Right atrium auricular region (tissue), 2 donors: ENCODE data around the gene ZNF148. TPM values are rescaled to one million over a fixed set of nuclear protein-coding genes. Genes with fewer than 3 reads are reported as not detected.

Source experiments
- DNase-seq: peaks from one replicate; pipeline ENCODE4 v3.0.0-alpha.2; 2019; ENCODE audit warnings: low spot score
- H3K27ac ChIP-seq, 2 donors: fragments of 200-600 bp; sonication (generic); 1 replicate in 1 of 2; 2 replicates in 1 of 2; pipeline ENCODE4 v1.5.1; 2016 to 2019
- H3K27me3 ChIP-seq, 2 donors: fragments of 200-600 bp; sonication (generic); one replicate each; pipeline versions ENCODE4 v1.5.1 to v1.6.0; 2017 to 2019
- H3K36me3 ChIP-seq: fragments of 200-600 bp; sonication (generic); one replicate; pipeline ENCODE4 v1.5.1; 2016
- H3K4me1 ChIP-seq, 2 donors: fragments of 200-600 bp; sonication (generic); one replicate each; pipeline versions ENCODE4 v1.5.1 to v1.6.0; 2017 to 2019
- H3K4me3 ChIP-seq, 2 donors: fragments of 200-600 bp; sonication (generic); 1 replicate in 1 of 2; 2 replicates in 1 of 2; pipeline ENCODE4 v1.5.1; 2017 to 2019; ENCODE audit warnings: mild to moderate bottlenecking in 1 of 2, moderate library complexity in 1 of 2
- H3K9me3 ChIP-seq, 2 donors: fragments of 200-600 bp; sonication (generic); one replicate each; pipeline ENCODE4 v1.5.1; 2019
- CTCF ChIP-seq, 2 donors: fragments of 200-600 bp; sonication (generic); IDR thresholded peaks; one replicate each; pipeline ENCODE4 v1.5.1; 2019; ENCODE audit warnings: antibody characterized with exemption in 2 of 2
- total RNA-seq, 2 donors: library from RNA; depleted of rRNA; stranded (reverse); fragments of >200 nt; gene quantifications; one replicate each; pipeline ENCODE4 v1.1.0, GENCODE V29; 2016

Gene ZNF148
- total RNA-seq, 2 donors from 2014 or later, result 21.3 to 24.3 TPM

GRCh38 chr3:125185805-125186204 lies 189.3 kb downstream of the ZNF148 start:
- no peak overlapping the region for H3K4me3 ChIP-seq
- DNase-seq, result no peak
- H3K27ac ChIP-seq, result no peak overlapping the region
- H3K4me1 ChIP-seq, result peaks cover 0 to 22% of the 10 kb centered on the region in 2 donors
- TF ChIP-seq CTCF (IDR thresholded peaks at IDR 0.05), result no peak
- no peaks in the 10 kb centered on the region for H3K9me3 ChIP-seq
- no peaks in the 10 kb centered on the region for H3K36me3 ChIP-seq
- H3K27me3 ChIP-seq, result no peaks in the 10 kb centered on the region

- Histone ChIP-seq H3K27ac (no peak overlapping the region), H3K36me3 (no peaks in the 10 kb centered on the region), H3K4me3 (no peak overlapping the region), H3K9me3 (no peaks in the 10 kb centered on the region), H3K27me3 (no peaks in the 10 kb centered on the region), H3K4me1 (no peaks in the 10 kb centered on the region)
- peak; percentile 23 for DNase-seq
- TF ChIP-seq CTCF (IDR thresholded peaks at IDR 0.05), result no peak
Measured at GRCh38 chr3:125179884-125180240, 195.3 kb downstream of the ZNF148 start.

DNA sequence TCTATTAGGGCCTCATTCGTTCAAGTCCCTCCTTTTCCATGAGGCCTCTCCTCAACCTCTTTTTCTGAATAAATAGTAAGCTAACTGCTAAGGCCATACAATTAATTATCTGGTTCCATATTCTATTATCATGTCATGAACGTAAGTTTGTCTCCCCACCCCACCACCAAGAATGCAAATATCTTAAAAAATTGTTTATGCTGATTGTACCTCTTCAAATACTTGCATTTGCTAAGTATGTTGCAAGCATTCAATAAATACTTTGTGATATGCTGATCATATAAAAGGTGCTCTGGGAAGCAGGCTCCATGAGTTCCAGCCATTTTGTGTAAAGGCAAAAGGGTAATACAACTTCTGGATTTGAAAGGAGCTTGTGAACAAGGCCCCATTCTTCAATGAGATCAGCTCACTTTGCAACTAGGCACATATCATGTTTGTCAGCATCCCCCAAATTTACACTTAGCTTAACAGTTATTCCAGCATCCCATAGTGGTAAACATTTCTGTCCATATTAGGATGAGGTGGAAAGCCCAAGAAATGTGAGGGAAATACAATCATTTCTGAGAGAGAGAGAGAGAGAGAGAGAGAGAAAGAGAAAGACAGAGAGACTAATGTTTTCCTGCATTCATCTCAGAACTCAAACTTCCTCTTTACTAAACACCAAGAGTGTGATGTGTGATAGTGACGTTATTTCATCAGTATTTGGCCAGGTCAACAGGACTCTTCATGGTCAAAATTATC lies 195.8 kb downstream of the ZNF148 start:
- no peak overlapping the region for H3K27ac ChIP-seq
- H3K9me3 ChIP-seq, result no peaks in the 10 kb centered on the region
- no peaks in the 10 kb centered on the region for H3K27me3 ChIP-seq
- no peaks in the 10 kb centered on the region for H3K36me3 ChIP-seq
- TF ChIP-seq CTCF (IDR thresholded peaks at IDR 0.05), result no peak
- no peak overlapping the region for H3K4me3 ChIP-seq
- DNase-seq, result no peak
- no peaks in the 10 kb centered on the region for H3K4me1 ChIP-seq

- Histone ChIP-seq H3K36me3 (no peaks in the 10 kb centered on the region), H3K9me3 (no peaks in the 10 kb centered on the region), H3K4me3 (no peak overlapping the region), H3K27me3 (no peaks in the 10 kb centered on the region), H3K4me1 (no peaks in the 10 kb centered on the region), H3K27ac (no peak overlapping the region)
- no peak for TF ChIP-seq CTCF (IDR thresholded peaks at IDR 0.05)
- no peak for DNase-seq
Measured at GRCh38 chr3:125177746-125178145, 197.4 kb downstream of the ZNF148 start.

Other genes with a start within 250 kb of the ZNF148 start
- gene SLC12A8, start 162.6 kb downstream of the ZNF148 start, total RNA-seq, result 1 to 10 TPM; 1.1 to 1.9 TPM
- 10 to 100 TPM; 21.3 to 30.0 TPM for gene SNX4, start 144.9 kb upstream of the ZNF148 start, total RNA-seq
- 10 to 100 TPM in 1 of 2 donors, 1 to 10 TPM in 1; 7.7 to 12.3 TPM for gene OSBPL11, start 220.2 kb upstream of the ZNF148 start, total RNA-seq